HG03095 (cell line): ENCODE measurements around the gene EFHC1.

Experiments
- ATAC-seq: cut with Tn5 transposase; IDR thresholded peaks from one replicate; pipeline ENCODE4 v1.9.1; 2021; ENCODE audit warnings: moderate library complexity; ENCODE audit not compliant: unreplicated experiment

The EFHC1 gene

GRCh38 chr6:52500238-52501129, 80.3 kb downstream of the EFHC1 start:
- no peak for ATAC-seq

GRCh38 chr6:52502306-52503029, 82.3 kb downstream of the EFHC1 start:
- ATAC-seq, result no peak

GRCh38 chr6:52503323-52503747, 83.2 kb downstream of the EFHC1 start:
- no peak for ATAC-seq

GRCh38 chr6:52503851-52504781, 84.0 kb downstream of the EFHC1 start:
- ATAC-seq, result no peak

GRCh38 chr6:52504782-52505136, 84.6 kb downstream of the EFHC1 start:
- ATAC-seq, result no peak

GRCh38 chr6:52505726-52506409, 85.7 kb downstream of the EFHC1 start:
- no peak for ATAC-seq

- no peak for ATAC-seq
Measured at GRCh38 chr6:52506476-52506875, 86.3 kb downstream of the EFHC1 start.

- no peak for ATAC-seq
Measured at GRCh38 chr6:52507557-52508260, 87.6 kb downstream of the EFHC1 start.

GRCh38 chr6:52508261-52508739, 88.2 kb downstream of the EFHC1 start:
- ATAC-seq, result no peak

GRCh38 chr6:52509281-52510212, 89.4 kb downstream of the EFHC1 start:
- ATAC-seq, result no peak

- ATAC-seq, result no peak
Measured at GRCh38 chr6:52510213-52510562, 90.0 kb downstream of the EFHC1 start.

GRCh38 chr6:52511163-52511562, 91.0 kb downstream of the EFHC1 start:
- ATAC-seq, result no peak

GRCh38 chr6:52511572-52512151, 91.5 kb downstream of the EFHC1 start:
- ATAC-seq, result no peak

- ATAC-seq, result no peak
Measured at GRCh38 chr6:52512199-52512598, 92.1 kb downstream of the EFHC1 start.

- no peak for ATAC-seq
Measured at GRCh38 chr6:52513464-52513863, 93.3 kb downstream of the EFHC1 start.

- ATAC-seq, result no peak
Measured at GRCh38 chr6:52513896-52514295, 93.8 kb downstream of the EFHC1 start.

- ATAC-seq, result no peak
Measured at GRCh38 chr6:52514514-52514913, 94.4 kb downstream of the EFHC1 start.

- no peak for ATAC-seq
Measured at GRCh38 chr6:52515219-52515960, 95.2 kb downstream of the EFHC1 start.
